ENCODE measurements around the gene SENP1.

- TF ChIP-seq CTCF (IDR thresholded peaks at IDR 0.05) (no peak), POLR2A (IDR thresholded peaks at IDR 0.05) (no peak)
Measured at GRCh38 chr12:48024735-48025134, 81.1 kb downstream of the SENP1 start.

All from heart left ventricle (tissue), 13 donors.